ENCODE measurements around the gene FXYD3.

The FXYD3 gene

GRCh38 chr19:35115177-35115951, at the start of gene FXYD3:
TSS of gene FXYD3 (plus strand) at chr19:35115823. CDS start at chr19:35119377, 3,554 bp downstream.
- peak in 1 of 3 experiments; percentile 32 for DNase-seq

- no peak for DNase-seq
Measured at GRCh38 chr19:35066121-35066520, 49.5 kb upstream of the FXYD3 start.

DNA sequence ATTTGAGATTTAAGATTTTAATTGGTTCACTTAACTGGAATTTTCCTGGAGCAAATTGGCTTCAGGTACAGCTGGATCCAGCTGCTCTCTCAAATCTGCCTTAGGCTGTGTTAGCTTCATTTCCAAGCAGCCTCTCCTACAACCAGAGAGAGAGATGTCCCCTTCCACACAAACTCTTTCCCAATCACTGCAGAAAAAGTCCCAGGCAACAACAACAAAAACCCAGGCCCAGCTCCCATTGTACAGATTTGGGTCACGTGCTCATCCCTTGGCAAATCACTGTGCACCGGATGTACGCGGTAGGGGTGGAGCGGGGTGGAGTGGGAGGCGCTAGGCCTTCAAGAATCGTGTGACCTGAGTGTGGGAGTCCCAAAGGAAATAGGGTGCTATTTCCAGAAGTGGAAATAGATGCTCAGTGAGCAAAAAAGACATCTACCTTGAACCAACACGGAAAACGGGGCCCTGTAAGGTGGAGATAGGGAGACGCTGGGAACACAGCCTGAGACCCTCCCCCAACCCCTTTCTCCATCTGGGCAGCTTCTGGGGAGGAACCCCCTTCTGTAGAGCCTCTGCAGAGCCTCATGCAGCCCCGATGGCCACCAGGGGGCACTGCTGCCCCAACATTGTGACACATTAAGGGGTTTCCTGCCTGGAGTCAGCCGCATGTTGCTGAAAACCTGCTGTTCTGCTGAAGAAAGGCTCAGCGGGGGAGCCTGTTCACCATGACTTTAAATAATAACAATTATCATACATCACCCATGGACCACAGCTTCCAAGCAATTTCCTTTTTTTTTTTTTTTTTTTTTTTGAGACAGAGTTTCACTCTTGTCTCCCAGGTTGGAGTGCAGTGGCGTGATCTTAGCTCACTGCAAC, 48.7 kb upstream of the FXYD3 start:
- DNase-seq = peak; percentile 63 to 87 (median 68)

- DNase-seq = no peak
Measured at GRCh38 chr19:35068941-35069634, 46.5 kb upstream of the FXYD3 start.

GRCh38 chr19:35069696-35070095, 45.9 kb upstream of the FXYD3 start:
- no peak for DNase-seq

DNA sequence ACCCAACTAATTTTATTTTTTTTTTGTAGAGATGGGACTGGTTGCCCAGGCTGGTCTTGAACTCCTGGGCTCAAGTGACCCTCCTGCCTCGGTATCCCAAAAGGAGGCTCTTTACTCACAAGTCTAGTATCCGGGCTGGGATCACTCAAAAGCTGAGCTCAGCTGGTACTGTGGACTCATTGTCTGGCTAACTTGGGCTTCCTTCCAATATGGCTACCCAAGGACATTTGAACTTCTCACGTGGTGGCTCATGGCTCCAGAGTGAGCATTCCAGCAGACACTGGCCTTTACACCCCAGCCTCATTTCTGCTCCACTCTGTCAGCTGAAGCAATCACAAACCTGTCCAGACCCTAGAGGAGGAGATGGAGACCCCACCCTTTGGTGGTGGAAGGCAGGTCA, 45.2 kb upstream of the FXYD3 start:
- DNase-seq = no peak

- no peak for DNase-seq
Measured at GRCh38 chr19:35073516-35073915, 42.1 kb upstream of the FXYD3 start.

DNA sequence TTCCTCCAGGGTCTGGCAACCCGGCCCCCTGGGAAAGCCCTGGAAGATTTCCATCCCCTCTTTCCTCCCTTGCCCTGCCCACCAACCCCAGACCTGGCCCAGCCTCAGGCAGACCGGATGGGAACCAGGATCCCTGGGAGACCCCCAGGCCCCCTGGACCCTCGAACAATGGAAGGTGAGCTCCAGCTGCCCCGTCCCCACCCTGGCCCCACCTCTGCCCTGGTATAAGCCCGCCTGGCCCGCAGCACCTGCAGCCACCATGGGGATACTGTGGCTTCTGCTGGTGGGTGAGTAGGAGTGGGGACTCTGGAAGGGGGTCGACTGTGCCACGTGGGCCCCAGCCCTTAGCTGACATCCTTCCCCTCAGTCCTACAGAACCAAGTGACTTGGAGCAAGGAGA, 41.7 kb upstream of the FXYD3 start:
- DNase-seq = no peak

DNA sequence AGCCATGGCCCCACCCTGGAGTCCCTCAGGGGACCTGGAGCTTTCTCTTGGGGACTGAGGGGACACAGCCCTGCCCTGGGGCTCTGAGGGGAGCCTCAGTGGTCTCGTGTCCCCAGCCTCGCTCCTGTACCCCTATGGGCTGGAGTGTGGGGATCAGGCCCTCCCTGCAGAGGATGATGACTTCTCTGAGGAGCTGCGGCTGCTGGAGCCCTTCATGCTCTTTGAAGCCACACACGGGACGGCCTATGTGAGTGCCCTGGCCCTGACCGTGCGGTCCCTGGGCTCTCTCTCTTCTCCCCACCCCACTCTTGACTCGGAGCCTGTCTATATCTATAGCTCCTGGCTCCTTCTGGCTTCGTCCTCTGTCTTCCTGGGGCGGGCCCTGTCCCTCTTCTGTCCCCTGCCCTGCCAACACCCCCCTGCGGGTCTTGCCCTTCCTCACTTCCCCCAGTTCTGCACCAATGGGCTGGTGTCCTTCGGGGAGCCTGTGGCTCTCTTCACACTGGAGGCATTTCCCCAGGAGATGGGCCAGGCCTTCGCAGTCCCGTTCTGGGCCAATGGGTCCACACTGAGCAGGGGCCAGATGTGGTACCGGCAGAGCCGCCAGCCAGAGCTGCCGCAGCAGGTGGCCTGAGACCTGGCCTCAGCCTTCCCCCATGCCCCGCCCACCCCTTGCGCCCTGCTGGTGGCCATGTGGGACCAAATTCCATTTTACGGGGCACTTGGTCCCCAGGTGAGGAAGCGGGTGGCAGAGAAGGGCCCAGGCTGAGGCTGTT, 41.0 kb upstream of the FXYD3 start:
- DNase-seq = no peak

DNA sequence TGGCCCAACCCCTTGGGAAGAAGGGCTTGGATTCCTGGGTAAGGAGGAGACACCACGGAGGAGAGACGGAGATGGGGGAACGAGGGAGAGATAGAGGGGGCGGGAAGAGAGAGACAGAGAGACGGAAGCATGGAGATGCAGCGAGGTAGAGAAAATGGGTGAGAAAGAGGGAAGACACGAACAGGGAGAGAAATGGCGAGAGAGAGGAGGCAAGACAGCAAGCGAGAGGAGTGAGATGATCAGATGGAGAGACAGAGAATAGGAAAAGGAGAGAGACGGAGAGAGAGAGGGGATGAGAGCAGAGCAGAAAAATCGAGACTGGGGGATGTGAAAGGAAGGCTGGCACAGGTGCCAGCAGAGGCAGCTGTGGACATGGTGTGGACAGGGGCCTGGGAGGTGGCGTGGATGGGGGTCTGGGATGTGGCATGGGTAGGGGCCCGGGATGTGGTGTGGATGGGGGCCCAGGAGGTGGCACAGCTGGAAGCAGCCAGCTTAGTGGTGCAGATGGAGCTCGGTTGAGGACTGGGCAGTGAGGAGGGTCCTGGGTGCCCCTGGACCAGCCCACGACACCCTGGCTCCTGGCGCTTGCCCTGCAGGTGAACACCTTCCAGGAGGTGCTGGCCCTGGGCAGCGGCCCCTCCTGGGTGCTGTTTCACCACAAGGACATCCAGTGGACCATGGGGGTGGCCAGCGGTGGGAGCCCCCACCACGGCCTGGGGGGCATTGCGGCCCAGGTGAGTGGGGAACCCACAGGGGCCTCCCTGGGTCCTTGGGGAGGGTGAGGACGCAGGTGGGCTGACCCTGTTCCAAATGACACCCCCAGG, 40.2 kb upstream of the FXYD3 start:
- no peak for DNase-seq

GRCh38 chr19:35076026-35076370, 39.6 kb upstream of the FXYD3 start:
- no peak for DNase-seq

- no peak for DNase-seq
Measured at GRCh38 chr19:35076657-35077056, 39.0 kb upstream of the FXYD3 start.

DNA sequence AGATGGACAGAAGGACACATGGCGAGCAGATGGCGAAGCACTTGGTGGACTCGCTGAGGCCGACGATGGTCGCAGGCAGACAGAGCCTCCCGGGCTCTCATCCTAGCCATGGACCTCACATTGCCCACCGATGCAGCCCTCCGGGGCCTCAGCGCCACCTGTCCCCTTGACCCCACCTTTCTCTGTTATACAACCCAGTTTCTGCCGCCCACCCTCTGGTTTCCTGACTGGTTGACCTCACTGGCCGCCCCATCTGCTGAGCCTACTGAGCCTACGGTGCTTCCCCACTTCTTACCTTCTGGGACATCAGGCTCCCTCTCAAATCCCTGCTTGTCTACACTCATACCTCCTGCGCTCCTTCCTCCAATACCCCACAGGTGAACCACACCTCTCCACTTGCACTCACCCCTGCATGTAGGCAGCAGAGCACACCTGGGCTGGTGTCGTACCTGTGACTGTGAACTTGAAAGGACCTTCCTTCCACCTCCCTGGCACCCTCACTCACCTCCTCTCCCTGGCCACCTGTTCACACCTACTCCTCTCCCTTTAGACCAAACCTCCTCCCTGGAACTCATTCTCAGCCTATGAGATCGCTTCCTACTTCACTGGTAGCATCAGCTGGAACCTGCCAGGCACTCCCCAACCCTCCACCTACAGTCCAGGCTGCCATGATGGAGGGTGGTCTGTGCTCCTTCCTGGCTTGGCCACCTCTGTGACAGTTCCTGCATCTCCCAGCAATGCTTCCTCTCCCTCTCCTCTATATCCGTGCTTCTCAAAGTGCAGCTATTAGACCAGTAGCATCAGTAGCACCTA, 38.0 kb upstream of the FXYD3 start:
- DNase-seq = no peak

DNA sequence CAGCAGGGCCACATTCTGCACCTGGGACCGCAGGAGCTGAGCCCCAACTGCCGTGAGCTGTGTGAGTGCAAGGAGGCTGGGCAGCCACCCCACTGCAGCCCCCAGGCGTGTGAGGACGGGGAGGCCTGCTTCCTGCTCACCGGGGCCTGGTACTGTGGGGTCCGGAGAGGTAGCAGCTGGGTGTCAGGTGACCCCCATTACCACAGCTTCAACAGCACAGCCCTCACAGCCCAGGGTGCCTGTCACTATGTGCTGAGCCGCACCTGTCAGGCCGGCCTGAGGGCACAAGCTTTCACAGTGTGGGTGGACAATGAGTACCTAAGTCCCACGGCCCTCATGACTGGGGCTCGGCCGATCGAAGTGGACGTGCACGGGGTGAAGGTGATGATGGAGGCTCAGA, 35.8 kb upstream of the FXYD3 start:
- no peak for DNase-seq

DNA sequence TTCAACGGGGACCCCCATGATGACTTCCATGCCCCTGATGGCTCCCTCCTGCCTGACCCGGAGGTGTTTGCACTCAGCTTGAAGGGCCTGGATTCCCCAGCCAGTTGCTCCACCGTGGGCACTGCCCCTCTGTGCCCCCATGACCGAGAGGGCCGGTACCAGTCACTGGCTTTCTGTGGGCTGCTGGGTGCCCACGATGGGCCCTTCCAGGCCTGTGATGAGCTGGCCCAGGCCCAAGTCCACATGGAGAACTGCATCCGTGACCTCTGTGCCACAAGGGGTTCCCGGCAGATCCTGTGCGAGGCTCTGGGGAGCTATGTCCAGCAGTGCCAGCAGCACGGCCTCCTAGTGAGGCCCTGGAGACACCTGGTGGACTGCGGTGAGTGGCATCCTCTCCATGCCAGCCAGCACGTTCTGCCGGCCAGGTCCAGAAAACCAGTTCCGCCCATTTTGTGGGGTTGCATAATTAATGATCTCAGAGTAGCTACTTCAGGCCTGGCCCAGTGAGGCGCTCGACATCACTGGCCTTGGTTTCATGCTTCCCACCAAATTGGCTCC, 34.9 kb upstream of the FXYD3 start:
- DNase-seq = no peak

GRCh38 chr19:35081201-35081600, 34.4 kb upstream of the FXYD3 start:
- no peak for DNase-seq

GRCh38 chr19:35083691-35084508, 31.7 kb upstream of the FXYD3 start:
- no peak for DNase-seq

DNA sequence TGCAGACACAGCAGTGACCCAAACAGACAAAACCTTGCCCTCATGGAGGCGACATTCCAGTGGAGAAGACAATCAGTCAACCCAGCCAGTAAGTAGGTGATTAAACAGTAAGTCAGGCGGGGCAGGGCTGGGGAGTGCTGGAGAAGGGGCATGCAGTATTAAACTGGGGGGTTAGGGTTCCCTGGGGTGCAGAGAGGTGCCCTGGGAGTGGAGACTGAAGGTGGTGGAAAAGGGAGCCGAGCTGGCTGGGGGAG, 31.2 kb upstream of the FXYD3 start:
- no peak for DNase-seq

DNA sequence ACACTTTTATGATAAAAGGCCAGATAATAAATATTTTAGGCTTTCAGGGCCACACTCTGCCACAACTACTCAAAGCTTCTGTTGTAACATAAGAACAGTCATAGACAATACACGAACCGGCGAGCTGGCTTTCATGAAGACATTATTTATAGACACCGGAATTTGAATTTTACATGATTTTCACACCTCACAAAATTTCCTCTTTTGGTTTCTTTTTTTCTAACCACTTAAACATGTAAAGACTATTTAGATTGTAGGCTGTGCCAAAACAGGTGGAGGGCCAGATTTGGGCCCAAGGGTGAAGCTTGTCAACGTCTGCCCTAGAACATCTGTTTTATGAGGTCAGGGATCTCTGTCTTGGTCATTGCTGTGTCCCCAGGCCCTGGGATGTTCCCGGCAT, 29.7 kb upstream of the FXYD3 start:
- no peak for DNase-seq

DNA sequence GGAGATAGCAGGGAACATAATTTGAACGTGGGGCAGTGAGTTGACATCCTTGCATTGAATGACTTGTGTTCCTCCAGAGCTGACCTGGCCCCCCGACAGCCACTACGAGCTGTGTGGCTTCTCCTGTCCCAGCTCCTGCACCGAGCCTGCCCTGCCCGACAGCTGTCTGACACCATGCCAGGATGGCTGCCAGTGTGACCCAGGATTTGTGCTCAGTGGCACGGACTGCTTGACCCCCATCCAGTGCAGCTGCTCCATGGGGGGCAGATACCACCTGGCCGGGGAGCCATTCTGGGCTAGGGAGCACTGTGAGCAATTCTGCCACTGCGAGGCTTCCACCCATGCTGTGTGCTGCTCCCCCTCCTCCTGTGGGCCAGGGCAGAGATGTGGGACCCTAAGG, 29.2 kb upstream of the FXYD3 start:
- DNase-seq = no peak

All from NCI-H1417 (cell line).